Gastrocnemius medialis (tissue), 4 donors: ENCODE data around the gene ZNF652. TPM values are rescaled to one million over a fixed set of nuclear protein-coding genes. Genes with fewer than 3 reads are reported as not detected.

Source experiments
- ATAC-seq, 2 donors: fragments of 150-250 bp; one replicate each; pipeline ENCODE4 v1.9.1; 2016
- DNase-seq, 2 donors: peaks; one replicate each; pipeline ENCODE4 v3.0.0-alpha.2; 2019
- H3K27ac ChIP-seq, 4 donors: fragments of 200-600 bp; sonication (generic); 1 replicate in 1 of 4; 2 replicates in 3 of 4; pipeline ENCODE4 v1.5.1; 2016 to 2018; ENCODE audit warnings: mild to moderate bottlenecking in 2 of 4, moderate library complexity in 1 of 4
- H3K27me3 ChIP-seq, 3 donors: fragments of 200-600 bp; sonication (generic) in 2 of 3; 1 replicate in 1 of 3; 2 replicates in 2 of 3; pipeline versions ENCODE4 v1.5.1 to v1.6.0; 2016 to 2019; ENCODE audit warnings: mild to moderate bottlenecking in 1 of 3, moderate library complexity in 1 of 3
- H3K36me3 ChIP-seq, 2 donors: fragments of 200-600 bp; sonication (generic) in 1 of 2; one replicate each; pipeline ENCODE4 v1.5.1; 2017 to 2018
- H3K4me1 ChIP-seq, 2 donors: fragments of 200-600 bp; sonication (generic) in 1 of 2; one replicate each; pipeline ENCODE4 v1.5.1; 2016 to 2017; ENCODE audit warnings: mild to moderate bottlenecking in 2 of 2
- H3K4me3 ChIP-seq, 4 donors: fragments of 200-600 bp; sonication (generic) in 3 of 4; 1 replicate in 1 of 4; 2 replicates in 3 of 4; pipeline ENCODE4 v1.5.1; 2016 to 2019; ENCODE audit warnings: mild to moderate bottlenecking in 2 of 4
- H3K9me3 ChIP-seq, 3 donors: fragments of 200-600 bp; sonication (generic) in 2 of 3; 1 replicate in 1 of 3; 2 replicates in 2 of 3; pipeline ENCODE4 v1.5.1; 2016 to 2019
- CTCF ChIP-seq, 5 experiments: fragments of 450-650 bp in 3 of 5; fragments of 200-600 bp in 2 of 5; sonication (generic) in 2 of 5; IDR thresholded peaks in 4 of 5; conservative IDR thresholded peaks in 1 of 5; 1 replicate in 4 of 5; 2 replicates in 1 of 5; pipeline ENCODE4 v1.5.1; 2016 to 2019; ENCODE audit warnings: antibody characterized with exemption in 5 of 5, mild to moderate bottlenecking in 3 of 5, moderate library complexity in 3 of 5
- POLR2A ChIP-seq, 2 donors: fragments of 450-650 bp; IDR thresholded peaks; one replicate each; pipeline ENCODE4 v1.6.1; 2017; ENCODE audit warnings: antibody characterized with exemption in 2 of 2, mild to moderate bottlenecking in 2 of 2, moderate library complexity in 2 of 2
- in situ Hi-C, 4 donors: fragments of 200-750 bp; cut with MboI; loops; one replicate each; pipeline versions ENCODE4 v1.15.0 to v1.8.0; 2017; ENCODE audit warnings: low sequenced_read_pairs in 4 of 4
- intact Hi-C: fragments of 100-400 bp; cut with DNase I; formaldehyde crosslinking; loops from one replicate; pipeline ENCODE4 v1.15.1; 2023; ENCODE audit warnings: low total_unique reads
- total RNA-seq, 4 donors: library from RNA; depleted of rRNA; stranded (reverse); fragments of >200 nt; gene quantifications; one replicate each; pipeline versions ENCODE4 v1.1.0 to v1.2.3, GENCODE V29; 2016

Gene ZNF652
- total RNA-seq, 4 donors from 2014 or later = 32.8 to 49.6 (median 41.1) TPM

GRCh38 chr17:49338883-49339282 is 23.2 kb downstream of the ZNF652 start:
- in situ Hi-C loops = no loop called here
- TF ChIP-seq POLR2A (IDR thresholded peaks at IDR 0.05) = no peak
- no peak for TF ChIP-seq CTCF (IDR thresholded peaks at IDR 0.05 in 4 of 5, conservative IDR thresholded peaks at IDR 0.05 in 1 of 5)
- Histone ChIP-seq H3K27ac (no peak overlapping the region), H3K4me1 (peaks cover 18 to 21% of the 10 kb centered on the region in 2 donors), H3K36me3 (no peaks in the 10 kb centered on the region), H3K27me3 (no peaks in the 10 kb centered on the region), H3K9me3 (no peaks in the 10 kb centered on the region), H3K4me3 (no peak overlapping the region)
- no peak for ATAC-seq
- DNase-seq = no peak
- intact Hi-C loops = no loop called here

DNA sequence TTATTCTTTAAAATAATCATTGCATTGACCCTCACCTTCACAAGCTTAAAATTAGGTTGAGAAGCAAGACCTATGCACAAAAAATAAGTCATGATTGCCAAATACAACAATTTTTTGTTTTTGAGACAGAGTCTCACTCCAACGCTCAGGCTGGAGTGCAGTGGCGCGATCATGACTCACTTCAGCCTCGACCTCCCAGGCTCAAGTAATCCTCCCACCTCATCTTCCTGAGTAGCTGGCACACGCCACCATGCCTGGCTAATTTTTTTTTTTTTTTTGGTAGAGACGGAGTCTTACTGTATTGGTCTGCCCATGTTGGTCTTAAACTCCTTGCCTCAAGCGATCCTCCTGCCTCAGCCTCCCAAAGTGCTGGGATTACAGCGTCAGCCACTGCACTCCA is 24.2 kb downstream of the ZNF652 start:
- no peak for TF ChIP-seq POLR2A (IDR thresholded peaks at IDR 0.05)
- no peak for TF ChIP-seq CTCF (IDR thresholded peaks at IDR 0.05 in 4 of 5, conservative IDR thresholded peaks at IDR 0.05 in 1 of 5)
- Histone ChIP-seq H3K36me3 (no peaks in the 10 kb centered on the region), H3K4me3 (no peak overlapping the region), H3K27me3 (no peaks in the 10 kb centered on the region), H3K4me1 (peaks cover 17 to 24% of the 10 kb centered on the region in 2 donors), H3K9me3 (no peaks in the 10 kb centered on the region), H3K27ac (no peak overlapping the region)
- intact Hi-C loops (no loop called here), in situ Hi-C loops (no loop called here)
- ATAC-seq (no peak), DNase-seq (no peak)

- no peak for ATAC-seq
- Histone ChIP-seq H3K4me1 (peaks cover 10 to 17% of the 10 kb centered on the region in 2 donors), H3K36me3 (no peaks in the 10 kb centered on the region), H3K27me3 (no peaks in the 10 kb centered on the region), H3K4me3 (no peak overlapping the region), H3K27ac (no peak overlapping the region), H3K9me3 (no peaks in the 10 kb centered on the region)
- TF ChIP-seq CTCF (IDR thresholded peaks at IDR 0.05 in 4 of 5, conservative IDR thresholded peaks at IDR 0.05 in 1 of 5) (no peak), POLR2A (IDR thresholded peaks at IDR 0.05) (no peak)
- no peak for DNase-seq
- intact Hi-C loops = no loop called here
- in situ Hi-C loops = no loop called here
Measured at GRCh38 chr17:49334744-49335512, 27.1 kb downstream of the ZNF652 start.

DNA sequence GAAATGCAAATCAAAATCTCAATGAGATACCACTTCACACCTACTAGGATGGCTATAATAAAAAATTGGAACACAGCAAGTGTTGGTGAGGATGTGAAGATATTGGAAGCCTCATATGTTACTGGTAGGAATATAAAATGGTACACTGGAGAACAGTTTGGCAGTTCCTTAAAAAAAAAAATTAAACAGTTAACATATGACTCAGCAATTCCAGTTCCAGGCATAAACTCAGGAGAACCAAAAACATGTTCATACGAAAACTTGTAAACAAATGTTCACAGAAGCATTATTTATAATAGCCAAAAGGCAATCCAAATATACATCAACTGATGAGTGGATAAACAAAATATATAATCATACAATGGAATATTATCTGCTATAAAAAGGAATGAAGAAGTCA is 28.2 kb downstream of the ZNF652 start:
- TF ChIP-seq POLR2A (IDR thresholded peaks at IDR 0.05) (no peak), CTCF (IDR thresholded peaks at IDR 0.05 in 4 of 5, conservative IDR thresholded peaks at IDR 0.05 in 1 of 5) (no peak)
- H3K9me3 ChIP-seq = no peaks in the 10 kb centered on the region
- no peaks in the 10 kb centered on the region for H3K36me3 ChIP-seq
- H3K27ac ChIP-seq = no peak overlapping the region
- in situ Hi-C loops (no loop called here), intact Hi-C loops (no loop called here)
- no peak overlapping the region for H3K4me3 ChIP-seq
- H3K27me3 ChIP-seq = no peaks in the 10 kb centered on the region
- no peak for ATAC-seq
- no peak for DNase-seq
- H3K4me1 ChIP-seq = peaks cover 10 to 17% of the 10 kb centered on the region in 2 donors
